GM12891 (cell line): ENCODE results near the gene RPH3AL.

Experiments
- POLR2A ChIP-seq: IDR thresholded peaks from 2 replicates; pipeline ENCODE4 v1.6.1; 2011; ENCODE audit warnings: low read depth, low read length, control low read depth
- POLR2AphosphoS5 ChIP-seq: IDR thresholded peaks from 2 replicates; pipeline ENCODE4 v1.6.1; 2011; ENCODE audit warnings: low read depth, low read length, control low read depth
- SPI1 ChIP-seq: IDR thresholded peaks from 2 replicates; pipeline ENCODE4 v1.6.1; 2011; ENCODE audit warnings: low read depth, low read length, control low read depth
- TAF1 ChIP-seq: IDR thresholded peaks from 2 replicates; pipeline ENCODE4 v1.6.1; 2011; ENCODE audit warnings: low read depth, low read length, control low read depth

GRCh38 chr17:164303-165235, 188.0 kb downstream of the RPH3AL start:
- TF ChIP-seq POLR2AphosphoS5 = no peak
- TF ChIP-seq POLR2A = no peak
- no peak for TF ChIP-seq TAF1
- no peak for TF ChIP-seq SPI1
